Pancreas (tissue), 10 donors: ENCODE results near the gene RAI1. TPM values are rescaled to one million over a fixed set of nuclear protein-coding genes. Genes with fewer than 3 reads are reported as not detected.

Source experiments
- ATAC-seq, 4 donors: fragments of 200-7000 bp; cut with Tn5 transposase; one replicate each; pipeline versions ENCODE4 v1.8.0 to v1.9.1; 2020; ENCODE audit warnings: mild to moderate bottlenecking in 4 of 4, moderate library complexity in 4 of 4
- DNase-seq, 6 donors: peaks; one replicate each; pipeline ENCODE4 v3.0.0-alpha.2; 2020
- FAIRE-seq: peaks from 2 replicates; lab custom pipeline; 2012; peaks lifted over from hg19 to GRCh38; lab: Jason Lieb, UNC
- H3K27ac ChIP-seq, 4 donors: fragments of 200-600 bp; sonication (generic); 1 replicate in 3 of 4; 2 replicates in 1 of 4; pipeline versions ENCODE4 v1.5.0 to v1.8.0; 2020
- H3K27me3 ChIP-seq, 4 donors: fragments of 200-600 bp; one replicate each; pipeline ENCODE4 v1.8.0; 2021
- H3K36me3 ChIP-seq, 3 donors: fragments of 200-600 bp; sonication (generic) in 1 of 3; one replicate each; pipeline versions ENCODE4 v1.5.0 to v1.8.0; 2020 to 2021
- H3K4me1 ChIP-seq, 3 donors: fragments of 200-600 bp; one replicate each; pipeline ENCODE4 v1.8.0; 2021
- H3K4me3 ChIP-seq, 4 donors: fragments of 200-600 bp; sonication (generic) in 2 of 4; one replicate each; pipeline versions ENCODE4 v1.5.0 to v1.8.0; 2020 to 2021
- H3K9me3 ChIP-seq, 4 donors: fragments of 200-600 bp; one replicate each; pipeline ENCODE4 v1.8.0; 2021
- CTCF ChIP-seq, 4 donors: fragments of 200-600 bp; sonication (generic) in 3 of 4; IDR thresholded peaks; one replicate each; pipeline versions ENCODE4 v1.5.0 to v1.8.0; 2021; ENCODE audit warnings: antibody characterized with exemption in 4 of 4
- WGBS, 2 donors: extraction: QIAGEN DNeasy Blood & Tissue Kit; methylation state at CpG; one replicate each; pipeline ENCODE4 v1.1.7; 2013; 5-methylcytosine and 5-hydroxymethylcytosine counted together
- intact Hi-C, 3 donors: fragments of 100-400 bp; cut with DNase I; formaldehyde crosslinking; loops; one replicate each; pipeline versions ENCODE4 v1.11.1 to v1.14.2; 2022
- polyA plus RNA-seq, 2 donors: library from polyadenylated mRNA; stranded (reverse); fragments of 200-250 nt; gene quantifications; one replicate each; pipeline ENCODE4 v1.2.3, GENCODE V29; 2013
- total RNA-seq, 6 donors: library from RNA; stranded (reverse); fragmentation: NEBNext Ultra II Directional in 4 of 6; extraction: Animal tissue kit (Norgen Biotek cat#: 25700) in 4 of 6; gene quantifications; one replicate each; pipeline versions ENCODE4 v1.2.1 to v1.2.4, GENCODE V29; 2021 to 2023
- donor health status: healthy with polysubstance abuse.
- donor health status: DM: no; HTN: no; CAD: no; lungs with moderate emphysema.
- donor health status: DM: no; HTN: no; CAD: no.
- donor health status: control.
- donor health status: control.
- donor health status: Bipolar disorder and iron deficiency.
- donor health status: DM: yes; HTN: yes; CAD: no.
- donor health status: DM: no; HTN: no; CAD: no.
- donor health status: DM: no; HTN: no; CAD: no.
- donor health status: DM: yes; HTN: yes; CAD: no.

The RAI1 gene
- total and polyA plus RNA-seq, 8 donors, result 12.1 to 23.9 (median 16.7) TPM

- no peak for FAIRE-seq
- H3K27ac ChIP-seq, result no peak overlapping the region
- H3K27me3 ChIP-seq, result no peaks in the 10 kb centered on the region
- no peak for DNase-seq
- H3K9me3 ChIP-seq, result no peaks in the 10 kb centered on the region
- no peak for ATAC-seq
- no peaks in the 10 kb centered on the region for H3K36me3 ChIP-seq
- H3K4me3 ChIP-seq, result no peak overlapping the region
- no peak for TF ChIP-seq CTCF (IDR thresholded peaks at IDR 0.05)
- H3K4me1 ChIP-seq, result no peaks in the 10 kb centered on the region
- 89 to 100% methylated on average over 2 of the region's 2 CpGs for WGBS, 2 donors
- intact Hi-C loops, result loop anchor here in 2 of 3 donors (10.0 kb wide), 2 partner anchors 151 to 291 kb away; partner anchors contain the start of gene RASD1 (in 1 of the 2)
These were observed 35.3 kb upstream of the RAI1 start for GRCh38 chr17:17645961-17646360.

- H3K4me3 ChIP-seq, result no peak overlapping the region
- no peak for TF ChIP-seq CTCF (IDR thresholded peaks at IDR 0.05)
- H3K27ac ChIP-seq, result no peak overlapping the region
- 81 to 82% methylated on average over 14 of the region's 14 CpGs for WGBS, 2 donors
- no peak for DNase-seq
- intact Hi-C loops, result loop anchor here in 2 of 3 donors (10.0 kb wide), 2 partner anchors 153 to 293 kb away; partner anchors contain the start of gene RASD1 (in 1 of the 2)
- H3K4me1 ChIP-seq, result no peaks in the 10 kb centered on the region
- H3K27me3 ChIP-seq, result no peaks in the 10 kb centered on the region
- H3K9me3 ChIP-seq, result no peaks in the 10 kb centered on the region
- ATAC-seq, result no peak
- FAIRE-seq, result no peak
- H3K36me3 ChIP-seq, result no peaks in the 10 kb centered on the region
These were observed 33.6 kb upstream of the RAI1 start for GRCh38 chr17:17647524-17648178.

GRCh38 chr17:17648762-17649161 is 32.5 kb upstream of the RAI1 start:
- H3K4me3 ChIP-seq, result no peak overlapping the region
- DNase-seq (no peak), FAIRE-seq (no peak), ATAC-seq (no peak)
- H3K36me3 ChIP-seq, result no peaks in the 10 kb centered on the region
- TF ChIP-seq CTCF (IDR thresholded peaks at IDR 0.05), result no peak
- intact Hi-C loops, result loop anchor here in 2 of 3 donors (10.0 kb wide), 2 partner anchors 154 to 294 kb away; partner anchors contain the start of gene RASD1 (in 1 of the 2)
- WGBS, 2 donors, result 69 to 72% methylated on average over 7 of the region's 7 CpGs
- H3K27me3 ChIP-seq, result no peaks in the 10 kb centered on the region
- no peaks in the 10 kb centered on the region for H3K4me1 ChIP-seq
- no peaks in the 10 kb centered on the region for H3K9me3 ChIP-seq
- H3K27ac ChIP-seq, result no peak overlapping the region

- intact Hi-C loops, result no loop called here
- 95 to 96% methylated on average over 1 of the region's 1 CpG for WGBS, 2 donors
- Histone ChIP-seq H3K4me1 (no peaks in the 10 kb centered on the region), H3K4me3 (no peak overlapping the region), H3K36me3 (no peaks in the 10 kb centered on the region), H3K27ac (no peak overlapping the region), H3K9me3 (no peaks in the 10 kb centered on the region), H3K27me3 (no peaks in the 10 kb centered on the region)
- FAIRE-seq, result no peak
- no peak for TF ChIP-seq CTCF (IDR thresholded peaks at IDR 0.05)
- ATAC-seq, result no peak
- no peak for DNase-seq
These were observed 30.3 kb upstream of the RAI1 start for GRCh38 chr17:17650959-17651358.

- H3K4me1 ChIP-seq, result no peaks in the 10 kb centered on the region
- FAIRE-seq (no peak), ATAC-seq (no peak), DNase-seq (no peak)
- no peaks in the 10 kb centered on the region for H3K36me3 ChIP-seq
- TF ChIP-seq CTCF (IDR thresholded peaks at IDR 0.05), result no peak
- no peaks in the 10 kb centered on the region for H3K27me3 ChIP-seq
- H3K27ac ChIP-seq, result no peak overlapping the region
- WGBS, 2 donors, result 85 to 89% methylated on average over 3 of the region's 3 CpGs
- intact Hi-C loops, result no loop called here
- H3K9me3 ChIP-seq, result no peaks in the 10 kb centered on the region
- no peak overlapping the region for H3K4me3 ChIP-seq
These were observed 27.9 kb upstream of the RAI1 start for GRCh38 chr17:17653343-17653742.
